Left lung (tissue), 10 donors: Measurements from ENCODE around the gene PKN1. TPM values are rescaled to one million over a fixed set of nuclear protein-coding genes. Genes with fewer than 3 reads are reported as not detected.

Source experiments
- ATAC-seq: fragments of 200-7000 bp; cut with Tn5 transposase; one replicate; pipeline ENCODE4 v1.9.1; 2020; ENCODE audit warnings: moderate library complexity
- DNase-seq, 4 donors: peaks; one replicate each; pipeline ENCODE4 v3.0.0-alpha.2; 2013 to 2020
- H3K27ac ChIP-seq, 2 donors: fragments of 200-600 bp; sonication (generic) in 1 of 2; one replicate each; pipeline versions ENCODE4 v1.5.0 to v1.8.0; 2020 to 2021
- H3K27me3 ChIP-seq, 2 donors: fragments of 200-600 bp; sonication (generic) in 1 of 2; one replicate each; pipeline versions ENCODE4 v1.5.0 to v1.8.0; 2020 to 2021
- H3K36me3 ChIP-seq, 2 donors: fragments of 200-600 bp; sonication (generic) in 1 of 2; one replicate each; pipeline versions ENCODE4 v1.5.0 to v1.8.0; 2020 to 2021
- H3K4me1 ChIP-seq, 2 donors: fragments of 200-600 bp; one replicate each; pipeline ENCODE4 v1.8.0; 2021
- H3K4me3 ChIP-seq, 2 donors: fragments of 200-600 bp; sonication (generic) in 1 of 2; one replicate each; pipeline versions ENCODE4 v1.5.0 to v1.8.0; 2020 to 2021; ENCODE audit warnings: mild to moderate bottlenecking in 1 of 2
- H3K9me3 ChIP-seq, 2 donors: fragments of 200-600 bp; sonication (generic) in 1 of 2; one replicate each; pipeline versions ENCODE4 v1.5.0 to v1.8.0; 2020 to 2021
- CTCF ChIP-seq, 2 donors: fragments of 200-600 bp; sonication (generic) in 1 of 2; IDR thresholded peaks; one replicate each; pipeline versions ENCODE4 v1.5.0 to v1.8.0; 2021; ENCODE audit warnings: antibody characterized with exemption in 2 of 2
- intact Hi-C, 2 donors: fragments of 100-400 bp; cut with DNase I; formaldehyde crosslinking; loops; one replicate each; pipeline versions ENCODE4 v1.11.2 to v1.14.2; 2022
- polyA plus RNA-seq, 6 donors: library from polyadenylated mRNA; unstranded; fragments of 120-200 nt; gene quantifications; one replicate each; pipeline ENCODE4 v1.2.1, GENCODE V29; 2013; ENCODE audit not compliant: insufficient read length in 6 of 6
- total RNA-seq, 2 donors: library from RNA; stranded (reverse); fragmentation: NEBNext Ultra II Directional; extraction: Animal tissue kit (Norgen Biotek cat#: 25700); gene quantifications; one replicate each; pipeline ENCODE4 v1.2.1, GENCODE V29; 2021
- donor health status: DM: no; HTN: yes; CAD: no.
- donor health status: DM: no; HTN: no; CAD: no.

PKN1 gene
- total and polyA plus RNA-seq, 8 donors: 91.9 to 190 (median 101) TPM

- Histone ChIP-seq H3K9me3 (no peaks in the 10 kb centered on the region), H3K4me3 (no peak overlapping the region), H3K27me3 (peaks cover 3 to 39% of the 10 kb centered on the region in 2 donors), H3K36me3 (peaks cover 0 to 36% of the 10 kb centered on the region in 2 donors), H3K4me1 (peaks cover 34 to 60% of the 10 kb centered on the region in 2 donors), H3K27ac (peak overlapping the region in 1 of 2 donors; percentile 26)
- intact Hi-C loops: no loop called here
- ATAC-seq: peak; percentile 18
- DNase-seq: peak in 3 of 4 donors; percentile 71 to 92 (median 86)
- no peak for TF ChIP-seq CTCF (IDR thresholded peaks at IDR 0.05)
These were observed 43.7 kb downstream of the PKN1 start for GRCh38 chr19:14476673-14477401.

GRCh38 chr19:14477418-14478112 lies 44.5 kb downstream of the PKN1 start:
- H3K27ac ChIP-seq: peak overlapping the region in 1 of 2 donors; percentile 26
- peak; percentile 9 for ATAC-seq
- H3K4me3 ChIP-seq: no peak overlapping the region
- no peak for TF ChIP-seq CTCF (IDR thresholded peaks at IDR 0.05)
- H3K9me3 ChIP-seq: no peaks in the 10 kb centered on the region
- intact Hi-C loops: no loop called here
- H3K27me3 ChIP-seq: peaks cover 3 to 34% of the 10 kb centered on the region in 2 donors
- peaks cover 0 to 44% of the 10 kb centered on the region in 2 donors for H3K36me3 ChIP-seq
- peaks cover 28 to 53% of the 10 kb centered on the region in 2 donors for H3K4me1 ChIP-seq
- peak in 3 of 4 donors; percentile 68 to 95 (median 93) for DNase-seq

- peak overlapping the region in 1 of 2 donors; percentile 26 for H3K27ac ChIP-seq
- ATAC-seq (no peak), DNase-seq (no peak)
- no peak for TF ChIP-seq CTCF (IDR thresholded peaks at IDR 0.05)
- intact Hi-C loops: no loop called here
- peaks cover 0 to 49% of the 10 kb centered on the region in 2 donors for H3K36me3 ChIP-seq
- peaks cover under 1 to 28% of the 10 kb centered on the region in 2 donors for H3K27me3 ChIP-seq
- peaks cover 26 to 49% of the 10 kb centered on the region in 2 donors for H3K4me1 ChIP-seq
- no peak overlapping the region for H3K4me3 ChIP-seq
- H3K9me3 ChIP-seq: no peaks in the 10 kb centered on the region
These were observed 45.0 kb downstream of the PKN1 start for GRCh38 chr19:14478113-14478545.

GRCh38 chr19:14479309-14479974 lies 46.3 kb downstream of the PKN1 start:
- Histone ChIP-seq H3K36me3 (peaks cover 0 to 56% of the 10 kb centered on the region in 2 donors), H3K9me3 (no peaks in the 10 kb centered on the region), H3K27ac (no peak overlapping the region), H3K4me3 (no peak overlapping the region), H3K4me1 (peaks cover 26 to 36% of the 10 kb centered on the region in 2 donors), H3K27me3 (peaks cover 0 to 15% of the 10 kb centered on the region in 2 donors)
- ATAC-seq (no peak), DNase-seq (peak in 1 of 4 donors; percentile 75)
- intact Hi-C loops: no loop called here
- no peak for TF ChIP-seq CTCF (IDR thresholded peaks at IDR 0.05)
